B cell (primary cell): ENCODE measurements around the gene SIGLEC10.

Source experiments
- CTCF ChIP-seq: fragments of 200-600 bp; IDR thresholded peaks from one replicate; pipeline ENCODE4 v1.8.0; 2022; ENCODE audit warnings: antibody characterized with exemption, mild to moderate bottlenecking
- EZH2 ChIP-seq: IDR thresholded peaks from 2 replicates; pipeline ENCODE4 v1.6.1; 2012; ENCODE audit warnings: borderline replicate concordance, low read depth, mild to moderate bottlenecking, moderate library complexity, low read length; ENCODE audit not compliant: insufficient read depth, poor library complexity, severe bottlenecking

GRCh38 chr19:51364200-51365106 is 53.0 kb downstream of the SIGLEC10 start:
- no peak for TF ChIP-seq CTCF
- no peak for TF ChIP-seq EZH2
